HG02981 (cell line): ENCODE measurements around the gene DAB2IP.

ENCODE experiments used
- ATAC-seq: cut with Tn5 transposase; IDR thresholded peaks from one replicate; pipeline ENCODE4 v1.9.1; 2021; ENCODE audit warnings: mild to moderate bottlenecking, moderate library complexity; ENCODE audit not compliant: unreplicated experiment

The DAB2IP gene

DNA sequence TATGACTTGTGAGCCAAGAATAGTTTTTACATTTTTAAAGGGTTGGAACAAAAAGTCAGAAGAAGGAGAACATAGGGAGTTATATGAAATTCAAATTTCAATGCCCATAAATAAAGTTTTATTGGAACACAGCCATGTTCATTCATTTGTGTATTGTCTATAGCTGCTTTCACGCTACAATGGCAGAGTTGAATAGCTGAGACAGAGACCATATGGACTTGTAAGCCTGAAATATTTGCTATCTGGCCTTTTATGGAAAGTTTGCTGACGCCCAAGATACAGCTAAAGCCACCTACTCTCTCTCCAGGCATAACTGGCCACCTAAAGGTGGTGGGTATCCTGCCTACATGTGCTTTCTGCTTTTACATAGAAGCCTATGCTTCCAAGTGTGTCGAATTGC, 10.9 kb downstream of the DAB2IP start:
- no peak for ATAC-seq

DNA sequence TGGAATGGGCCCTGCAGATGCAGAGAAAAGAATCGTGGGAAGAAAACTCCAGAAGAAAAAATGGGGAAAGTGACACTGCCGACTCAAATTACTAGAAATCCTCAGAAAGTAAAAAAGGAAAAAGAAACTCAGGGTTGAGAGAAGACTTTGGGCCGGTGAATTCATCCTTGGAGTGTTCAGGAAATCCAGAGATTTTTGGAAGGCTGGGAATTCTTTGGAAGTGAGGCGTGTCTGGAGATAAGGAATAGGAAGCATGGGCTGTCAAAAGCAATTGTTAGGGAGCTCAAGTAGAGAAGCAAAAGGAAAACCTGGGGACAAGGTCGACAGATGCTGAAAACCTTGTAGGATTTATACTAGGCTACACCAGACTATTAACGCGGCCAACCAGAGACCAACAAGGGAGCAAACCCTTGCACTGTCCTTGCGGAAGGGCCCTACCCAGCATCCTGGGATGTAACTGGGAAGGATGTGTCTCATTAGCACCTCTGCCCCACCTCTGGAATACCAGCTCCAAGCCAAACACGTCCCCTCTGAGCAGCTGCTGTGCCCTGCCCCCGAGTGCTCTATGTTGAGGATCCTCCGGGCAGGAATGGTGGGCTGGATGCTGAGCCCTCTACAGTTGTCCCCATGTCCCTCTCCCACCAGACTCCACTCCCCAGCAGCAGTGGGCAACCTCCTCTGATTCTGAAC, 11.6 kb downstream of the DAB2IP start:
- no peak for ATAC-seq

DNA sequence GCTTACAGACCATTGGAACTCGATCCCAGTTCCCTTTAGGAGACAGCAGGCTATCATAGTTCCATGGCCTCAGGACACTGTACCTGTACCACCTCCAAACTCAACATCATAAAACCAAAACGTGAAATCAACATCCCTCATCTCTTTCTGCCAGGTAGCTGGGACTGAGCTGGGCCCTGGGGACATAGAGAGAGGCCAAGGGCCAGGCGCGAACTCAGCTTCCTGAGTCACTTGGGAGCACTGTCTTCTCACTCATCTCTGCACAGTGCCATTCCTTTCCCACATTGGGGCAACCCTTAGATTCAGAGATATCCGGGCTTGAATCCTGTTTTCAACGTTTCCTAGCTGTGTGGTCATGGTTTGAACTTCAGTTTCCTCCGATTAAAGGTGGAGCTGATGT, 12.2 kb downstream of the DAB2IP start:
- no peak for ATAC-seq

DNA sequence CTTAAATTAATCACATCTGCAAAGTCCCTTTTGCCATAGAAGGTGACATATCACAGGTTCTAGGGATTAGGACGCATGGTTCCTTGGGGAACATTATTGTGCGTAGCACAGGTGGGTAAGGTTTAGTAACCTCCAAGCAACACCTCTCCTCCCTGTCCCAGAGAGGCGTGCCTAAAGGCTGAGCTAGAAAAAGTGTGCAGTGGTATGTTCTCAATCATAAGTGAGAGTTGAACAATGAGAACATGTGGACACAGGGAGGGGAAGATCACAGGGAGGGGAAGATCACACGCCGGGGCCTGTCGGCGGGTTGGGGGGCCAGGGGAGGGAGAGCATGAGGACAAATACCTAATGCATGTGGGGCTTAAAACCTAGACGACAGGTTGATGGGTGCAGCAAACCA, 14.9 kb downstream of the DAB2IP start:
- no peak for ATAC-seq

DNA sequence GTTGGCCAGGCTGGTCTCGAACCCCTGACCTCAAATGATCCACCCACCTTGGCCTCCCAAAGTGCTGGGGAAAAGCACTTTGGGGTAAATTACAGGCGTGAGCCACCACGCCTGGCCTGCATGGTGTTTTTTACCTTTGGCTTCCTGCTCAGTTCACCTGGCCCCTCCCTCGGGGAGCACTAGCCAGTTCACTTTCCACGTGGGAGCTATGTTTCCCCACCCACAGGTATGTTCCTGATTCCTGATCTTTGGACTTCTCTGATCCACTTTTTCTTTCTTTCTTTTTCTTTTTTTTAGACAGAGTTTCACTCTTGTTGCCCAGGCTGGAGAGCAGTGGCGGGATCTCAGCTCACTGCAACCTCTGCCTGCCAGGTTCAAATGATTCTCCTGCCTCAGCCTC, 15.8 kb downstream of the DAB2IP start:
- no peak for ATAC-seq

DNA sequence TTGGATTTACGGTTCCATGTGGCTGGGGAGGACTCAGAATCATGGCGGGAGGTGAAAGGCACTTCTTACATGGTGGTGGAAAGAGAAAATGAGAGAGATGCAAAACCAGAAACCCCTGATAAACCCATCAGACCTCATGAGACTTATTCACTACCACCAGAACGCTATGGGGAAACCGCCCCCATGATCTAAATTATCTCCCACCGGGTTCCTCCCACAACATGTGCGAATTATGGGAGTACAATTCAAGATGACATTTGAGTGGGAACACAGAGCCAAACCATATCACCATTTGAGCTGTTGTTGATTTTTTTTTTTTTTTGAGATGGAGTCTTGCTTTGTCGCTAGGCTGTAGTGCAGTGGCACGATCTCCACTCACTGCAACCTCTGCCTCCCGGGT, 16.5 kb downstream of the DAB2IP start:
- no peak for ATAC-seq

DNA sequence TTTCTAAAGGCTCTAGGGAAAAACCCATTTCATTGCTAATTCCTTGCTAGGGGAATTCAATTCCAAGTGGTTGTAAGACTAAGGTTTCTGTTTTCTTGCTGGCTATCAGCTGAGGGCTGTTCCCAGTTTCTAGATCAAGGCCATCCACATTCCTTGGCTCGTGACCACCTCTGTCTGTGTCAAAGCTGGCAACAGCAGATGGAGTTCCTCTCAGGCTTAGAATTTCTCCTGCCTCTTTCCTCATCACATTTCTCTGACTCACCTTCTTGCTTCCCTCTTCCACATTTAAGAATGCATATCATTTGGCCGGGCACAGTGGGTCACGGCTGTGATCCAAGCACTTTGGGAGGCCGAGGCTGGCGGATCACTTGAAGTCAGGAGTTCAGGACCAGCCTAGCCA, 19.0 kb downstream of the DAB2IP start:
- ATAC-seq, result no peak

DNA sequence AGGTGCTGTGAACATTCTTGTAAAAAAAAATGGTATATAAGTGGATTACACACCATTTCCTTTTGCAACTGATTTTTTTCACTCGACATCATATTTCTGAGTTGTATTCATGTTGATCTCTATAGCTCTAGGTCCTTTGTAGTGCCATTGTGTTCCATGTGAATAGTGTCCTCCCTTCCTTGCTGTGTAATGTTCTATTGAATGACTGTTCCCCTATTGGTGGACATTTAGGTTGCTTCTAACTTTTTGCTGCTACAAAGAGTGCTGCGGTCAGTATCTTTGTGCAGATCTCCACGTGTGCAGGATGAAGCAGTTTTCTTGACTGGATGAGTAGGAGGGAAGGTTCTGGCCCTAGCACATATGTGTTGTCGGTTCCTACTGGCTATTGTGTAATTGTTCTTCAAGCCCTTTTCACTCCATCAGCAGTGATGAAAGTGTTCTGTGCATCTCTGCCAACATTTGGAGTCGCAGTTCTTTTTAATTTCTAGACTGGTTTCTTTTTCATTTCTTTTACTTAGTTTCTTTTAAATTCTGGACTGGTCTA, 20.2 kb downstream of the DAB2IP start:
- ATAC-seq, result no peak

DNA sequence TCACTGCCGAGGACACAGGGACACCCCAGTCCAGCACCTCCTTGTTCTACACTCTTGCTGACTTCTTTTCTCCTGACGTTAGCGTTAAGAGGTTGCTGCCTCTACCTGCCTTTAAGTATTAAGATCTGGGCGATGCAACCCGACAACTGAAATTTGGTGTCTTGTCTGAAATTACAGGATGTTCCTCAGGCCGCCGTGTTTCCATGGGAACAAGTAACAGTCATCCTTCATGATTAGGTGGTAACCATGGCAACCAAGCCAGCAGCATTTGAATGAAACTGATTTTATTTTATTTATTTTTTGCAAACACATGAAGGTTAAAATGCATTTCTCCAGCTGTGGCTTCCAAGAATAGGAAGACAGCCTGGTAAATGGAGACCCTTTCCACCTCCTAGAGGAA, 20.8 kb downstream of the DAB2IP start:
- ATAC-seq, result no peak

DNA sequence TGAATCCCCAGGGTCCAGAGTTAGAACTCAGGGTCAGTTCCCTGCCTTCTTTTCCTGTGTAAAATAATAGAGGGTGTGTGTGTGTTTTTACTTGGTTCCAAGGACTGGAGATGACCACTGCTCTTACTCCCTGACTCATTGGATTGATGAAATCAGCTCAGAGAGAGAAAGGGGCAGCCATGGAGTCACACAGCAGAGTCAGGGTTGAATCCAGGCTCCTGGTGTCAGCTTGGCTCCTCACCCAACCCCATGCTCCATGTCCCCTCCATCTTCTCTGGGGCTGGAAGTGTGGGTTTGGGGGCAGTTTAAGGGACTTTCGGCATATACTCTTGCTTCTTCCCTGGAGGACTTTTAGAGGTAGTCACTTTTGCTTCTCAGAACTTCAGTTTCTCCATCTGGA, 21.6 kb downstream of the DAB2IP start:
- ATAC-seq, result no peak

DNA sequence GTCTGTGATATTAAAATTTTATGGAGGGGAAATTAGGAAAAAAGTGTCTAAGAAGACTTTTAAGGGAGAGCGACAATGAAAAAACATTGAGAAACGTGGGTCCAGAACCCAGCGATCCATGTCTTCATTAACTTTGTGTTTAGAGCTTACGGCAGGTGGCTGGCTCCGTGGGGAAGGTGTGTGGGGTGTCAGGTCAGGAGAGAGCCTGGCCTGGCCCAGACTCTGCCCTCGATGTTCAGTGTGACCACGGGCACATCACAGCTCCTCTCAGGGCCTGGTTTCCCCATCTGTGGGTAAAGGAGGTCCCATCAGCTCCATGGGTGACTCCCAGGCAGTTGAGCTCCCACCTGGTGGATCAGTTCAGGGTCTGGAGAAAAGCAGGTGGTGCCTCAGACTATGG, 22.1 kb downstream of the DAB2IP start:
- ATAC-seq, result no peak

DNA sequence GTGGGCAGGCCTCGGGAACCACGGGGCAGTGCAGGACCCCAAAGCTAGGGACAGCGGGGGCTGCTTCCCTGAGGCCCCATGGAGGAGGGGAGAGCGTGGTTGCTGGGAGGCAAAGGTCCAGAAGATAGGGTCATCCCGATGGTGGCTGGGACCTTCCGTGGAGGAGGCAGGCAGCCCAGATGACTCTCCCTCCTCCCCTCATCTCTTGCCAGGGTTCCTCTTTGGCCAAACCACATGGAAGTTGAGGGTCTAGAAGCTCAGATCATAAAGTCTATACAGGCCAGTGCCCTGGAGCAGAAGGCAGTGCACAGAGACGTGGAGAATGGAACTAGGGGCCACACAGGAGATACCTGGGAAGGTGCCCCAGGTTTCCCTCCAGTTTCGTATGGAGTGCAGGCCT, 22.6 kb downstream of the DAB2IP start:
- ATAC-seq, result no peak

DNA sequence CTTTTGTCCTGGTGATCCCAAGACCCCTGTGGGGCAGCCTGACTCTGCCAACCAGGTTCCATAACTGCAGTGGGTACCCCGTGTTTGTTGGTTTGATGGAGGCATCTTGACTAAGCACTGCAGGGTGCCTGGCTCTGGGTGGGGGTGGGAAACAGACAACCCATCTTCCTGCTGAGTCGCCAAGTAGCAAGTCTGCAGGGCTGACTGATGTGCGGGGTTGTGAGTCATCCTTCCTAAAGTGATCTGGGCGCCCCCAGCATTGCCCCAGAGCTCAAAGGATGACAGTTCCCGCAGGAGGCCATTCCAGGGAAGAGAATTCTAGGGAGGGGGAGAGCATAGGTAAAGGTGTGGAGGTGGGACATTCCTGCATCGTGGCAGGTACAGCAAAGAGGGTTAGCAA, 23.5 kb downstream of the DAB2IP start:
- ATAC-seq, result no peak

DNA sequence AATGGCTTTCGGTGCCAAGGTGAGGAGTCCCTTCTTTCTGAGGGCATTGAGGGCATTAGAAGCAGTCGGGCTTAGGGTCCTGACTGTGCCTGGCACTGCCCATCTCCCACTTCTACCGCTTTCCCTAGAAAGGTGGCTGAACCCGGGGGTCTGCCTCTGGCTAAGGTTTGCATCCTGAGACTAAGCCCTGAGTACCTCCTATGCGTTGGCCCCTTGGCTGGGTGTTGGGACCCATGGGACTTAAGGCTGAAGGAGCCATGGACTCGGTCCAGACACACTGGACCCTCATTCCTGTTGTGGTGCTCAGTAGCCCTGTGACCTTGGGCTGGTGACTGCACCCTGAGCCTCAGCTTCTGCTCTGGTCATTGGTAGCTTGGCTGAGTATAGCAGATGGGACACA, 23.9 kb downstream of the DAB2IP start:
- ATAC-seq, result no peak

DNA sequence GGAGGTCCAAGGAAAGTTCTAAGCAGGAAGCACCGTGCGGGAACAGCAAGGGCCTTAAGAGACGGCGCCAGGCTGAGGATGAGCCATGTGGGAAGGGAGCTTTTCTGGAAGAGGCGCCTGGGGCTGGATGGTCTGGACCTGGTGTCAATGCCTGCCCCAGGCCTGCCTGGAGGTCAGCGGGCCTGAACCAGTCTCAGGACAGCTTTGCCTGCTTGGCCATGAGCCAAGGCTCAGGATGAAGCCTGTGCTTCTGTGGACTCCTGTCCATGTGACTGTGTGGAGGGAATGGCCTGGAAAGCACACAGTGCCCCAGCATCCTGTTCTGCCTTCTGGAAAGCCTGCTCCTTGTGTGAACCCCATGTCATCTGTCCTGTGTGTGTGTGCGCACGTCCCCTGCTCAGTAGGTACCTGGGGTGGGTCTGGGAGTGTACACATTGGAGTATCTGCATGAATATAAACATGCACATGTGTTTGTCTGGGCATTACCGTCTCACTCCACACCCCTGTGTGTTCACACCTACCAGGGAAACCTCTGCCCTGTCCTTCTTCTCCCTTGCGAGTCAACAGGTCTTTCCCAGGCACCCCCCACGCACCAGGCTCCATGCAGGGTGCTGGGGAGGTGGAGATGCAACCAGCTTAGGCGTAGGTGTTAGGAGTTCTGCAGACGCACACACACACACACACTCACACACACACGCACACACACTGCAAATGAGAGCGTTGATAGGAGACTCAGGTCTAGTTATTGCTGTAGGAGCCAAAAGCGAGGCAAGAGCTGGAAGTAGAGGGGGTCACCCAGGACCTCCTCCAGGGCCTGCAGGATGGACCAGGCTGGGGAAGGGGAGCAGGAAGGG, 24.8 kb downstream of the DAB2IP start:
- ATAC-seq, result no peak

DNA sequence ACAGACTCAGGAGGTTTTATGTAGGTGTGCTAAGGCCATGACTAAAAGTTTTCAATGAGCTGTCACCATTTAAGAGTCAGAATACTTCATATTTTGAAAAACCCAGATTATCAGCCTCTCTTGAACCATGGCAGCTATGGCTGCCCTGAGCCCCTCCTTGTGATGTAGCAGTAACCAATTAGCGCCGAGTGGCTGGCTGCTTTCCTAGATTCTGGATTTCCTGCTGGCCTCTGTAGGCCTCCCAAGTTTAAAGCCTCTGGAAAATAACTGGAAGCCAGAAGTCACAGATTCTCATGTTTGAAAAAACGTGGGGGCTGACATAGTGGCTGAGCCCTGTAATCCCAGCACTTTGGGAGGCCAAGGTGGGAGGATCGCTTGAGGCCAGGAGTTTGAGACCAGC, 25.5 kb downstream of the DAB2IP start:
- no peak for ATAC-seq

DNA sequence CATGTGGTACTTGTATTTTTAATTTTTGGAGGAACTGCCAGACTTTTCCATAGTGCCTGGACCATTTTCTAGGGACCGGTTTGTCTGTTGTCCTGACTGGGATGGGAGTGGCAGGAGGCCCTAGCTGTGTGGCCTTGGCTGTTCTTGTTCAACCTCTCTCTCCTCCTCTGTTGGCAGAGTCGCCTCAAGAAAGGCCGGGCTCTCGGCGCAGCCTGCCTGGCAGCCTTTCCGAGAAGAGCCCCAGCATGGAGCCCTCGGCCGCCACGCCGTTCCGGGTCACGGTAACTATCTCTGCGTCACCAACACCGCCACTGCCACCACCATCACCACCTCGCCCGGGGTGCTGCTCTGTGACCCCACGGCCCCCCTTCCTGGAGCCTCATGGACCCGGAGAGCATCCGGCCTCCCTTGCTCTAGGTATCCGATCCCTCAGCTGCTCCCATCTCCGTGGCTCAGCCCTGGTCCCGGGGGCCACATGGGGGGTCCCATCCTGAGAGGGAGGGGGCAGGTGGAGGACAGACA, 27.1 kb downstream of the DAB2IP start:
- no peak for ATAC-seq

DNA sequence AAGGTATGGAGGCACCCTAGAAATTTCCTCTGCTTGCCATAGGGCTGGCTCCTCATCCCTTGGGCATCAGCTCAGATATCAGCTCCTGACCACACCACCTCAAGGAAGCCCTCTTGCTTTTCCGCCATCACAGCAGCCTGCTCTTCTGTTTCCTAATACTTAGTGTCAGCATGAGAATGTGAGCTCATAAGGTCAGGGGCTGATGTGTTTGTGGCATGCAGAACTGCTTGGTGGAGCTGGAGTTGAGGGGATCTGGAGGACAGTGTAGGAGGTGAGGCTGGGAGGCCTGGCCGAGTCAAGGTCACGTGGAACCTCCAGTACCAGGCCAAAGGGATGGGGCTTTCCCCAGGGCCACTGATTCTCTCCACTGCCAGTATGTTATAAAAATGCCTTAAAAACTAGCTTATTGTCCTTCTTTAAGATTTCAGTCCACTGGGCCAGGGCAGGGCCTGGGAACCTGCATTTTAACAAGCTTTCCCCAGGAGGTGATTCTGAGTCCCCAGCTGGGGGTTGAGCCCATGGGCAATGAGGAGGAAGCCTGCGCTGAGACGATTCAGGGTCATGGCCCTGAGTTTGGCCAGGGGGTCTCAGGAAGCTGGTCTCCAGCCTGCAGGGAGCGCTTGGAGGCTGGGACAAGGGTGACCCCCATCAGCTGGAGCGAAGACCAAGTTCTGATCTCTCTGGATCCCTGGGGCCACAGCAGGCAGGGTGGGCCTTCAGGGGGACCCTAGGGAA, 28.6 kb downstream of the DAB2IP start:
- ATAC-seq, result no peak

DNA sequence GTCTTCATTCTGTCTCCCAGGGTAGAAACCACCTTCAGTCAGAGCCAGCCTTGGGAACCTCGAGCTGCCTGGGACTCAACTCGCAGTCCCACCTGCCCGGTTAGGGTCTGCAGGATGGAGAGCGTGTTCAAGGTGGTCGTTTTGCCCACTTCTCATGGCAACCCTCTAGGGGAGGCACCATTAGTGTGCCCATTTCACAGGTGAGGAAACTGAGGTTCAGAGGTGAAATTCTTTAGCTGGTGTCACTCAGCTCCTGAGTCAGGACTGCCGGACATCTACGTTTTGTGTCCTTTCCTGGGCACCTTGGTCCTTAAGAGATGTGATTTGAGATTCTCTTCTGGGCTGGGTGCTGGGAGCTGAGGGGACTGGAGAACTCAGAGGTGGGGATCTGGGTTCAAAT, 30.0 kb downstream of the DAB2IP start:
- no peak for ATAC-seq

DNA sequence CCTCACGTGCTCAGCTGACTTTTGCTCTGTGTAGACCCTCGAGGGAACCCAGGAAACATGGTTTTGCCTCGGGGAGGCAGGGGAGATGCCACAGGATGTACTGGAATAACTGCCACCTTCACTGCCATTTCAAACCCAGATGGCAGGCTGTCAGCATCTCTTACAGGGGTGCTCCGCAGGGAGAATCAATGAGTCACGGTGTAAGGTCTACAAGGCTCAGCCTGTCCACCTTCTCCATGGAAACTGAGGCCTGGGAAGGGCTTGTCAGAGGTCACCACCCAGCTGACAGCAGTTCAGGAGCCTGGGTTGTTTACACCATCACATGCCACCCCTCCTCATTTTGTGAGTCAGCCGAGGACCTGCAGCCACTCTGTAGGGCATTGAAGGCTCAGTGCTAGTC, 30.8 kb downstream of the DAB2IP start:
- no peak for ATAC-seq

DNA sequence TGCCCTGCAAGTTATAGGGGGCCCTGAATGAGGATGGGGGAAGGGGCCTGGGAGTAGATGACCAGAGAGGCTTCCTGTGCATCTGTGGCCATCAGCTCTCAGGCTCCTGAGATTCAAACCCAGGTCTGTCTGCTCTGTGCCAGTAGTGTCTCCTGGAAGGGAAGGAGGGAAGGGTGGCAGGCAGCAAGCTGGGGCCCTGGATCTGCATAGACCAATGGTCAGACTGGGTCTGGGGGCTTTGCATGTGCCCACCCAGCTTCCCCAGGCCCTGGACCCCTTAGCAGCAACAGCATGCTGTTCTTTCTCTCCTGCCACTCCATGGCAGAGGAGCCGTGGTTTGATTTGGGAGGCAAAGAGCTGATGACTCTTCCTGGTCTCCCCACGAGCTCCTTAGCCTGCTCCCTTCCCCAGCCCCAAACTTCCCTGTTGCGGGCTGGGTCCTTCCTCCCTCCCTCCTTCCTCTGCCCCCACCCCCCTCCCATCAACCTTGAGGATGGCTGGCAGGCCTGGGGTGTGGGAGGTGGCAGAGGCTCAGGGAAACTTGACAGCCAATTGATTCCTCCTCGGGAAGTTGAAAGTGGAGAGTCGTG, 31.6 kb downstream of the DAB2IP start:
- ATAC-seq, result no peak
